Measurements from ENCODE around the gene MRPS5. TPM values are rescaled to one million over a fixed set of nuclear protein-coding genes. Genes with fewer than 3 reads are reported as not detected.

MRPS5 gene
- total and polyA plus RNA-seq, 5 donors from 2014 or later, result 31.2 to 46.4 (median 41.5) TPM

GRCh38 chr2:95086017-95086416, 35.6 kb downstream of the MRPS5 start:
- Mint-ChIP-seq H3K27ac (no peak overlapping the region), H3K4me1 (peaks cover 0 to 4% (median 1%) of the 10 kb centered on the region in 4 donors), H3K9me3 (peaks cover 0 to 1% (median 0%) of the 10 kb centered on the region in 7 donors), H3K36me3 (peaks cover 24% of the 10 kb centered on the region), H3K27me3 (no peaks in the 10 kb centered on the region), H3K4me3 (no peak overlapping the region)
- no peaks in the 10 kb centered on the region for H3K9me3 ChIP-seq (ENCODE audit: control insufficient read depth in 2 of 2, low read length in 2 of 2)
- no peak overlapping the region for H3K27ac ChIP-seq (ENCODE audit: insufficient read depth, low read length, poor library complexity, severe bottlenecking)
- ATAC-seq (ENCODE audit: low read depth in 2 of 2) (no peak), DNase-seq (no peak)
- H3K36me3 ChIP-seq (ENCODE audit: control insufficient read depth, insufficient read depth, low read length), result peaks cover 40% of the 10 kb centered on the region
- H3K27me3 ChIP-seq (ENCODE audit: control insufficient read depth, insufficient read depth, low read length), result no peaks in the 10 kb centered on the region
- H3K4me1 ChIP-seq (ENCODE audit: control insufficient read depth, insufficient read depth, low read length, poor library complexity, severe bottlenecking), result no peaks in the 10 kb centered on the region
- H3K4me3 ChIP-seq (ENCODE audit: low read depth, low read length), result no peak overlapping the region

GRCh38 chr2:95082477-95082876, 39.1 kb downstream of the MRPS5 start:
- H3K36me3 ChIP-seq (ENCODE audit: control insufficient read depth, insufficient read depth, low read length), result peaks cover 22% of the 10 kb centered on the region
- ATAC-seq (ENCODE audit: low read depth in 2 of 2) (no peak), DNase-seq (no peak)
- H3K9me3 ChIP-seq (ENCODE audit: control insufficient read depth in 2 of 2, low read length in 2 of 2), result no peaks in the 10 kb centered on the region
- peaks cover under 1% of the 10 kb centered on the region for H3K4me1 ChIP-seq (ENCODE audit: control insufficient read depth, insufficient read depth, low read length, poor library complexity, severe bottlenecking)
- no peak overlapping the region for H3K4me3 ChIP-seq (ENCODE audit: low read depth, low read length)
- H3K27ac Mint-ChIP-seq, result no peak overlapping the region
- peaks cover 7% of the 10 kb centered on the region for H3K27me3 Mint-ChIP-seq
- H3K27ac ChIP-seq (ENCODE audit: insufficient read depth, low read length, poor library complexity, severe bottlenecking), result no peak overlapping the region
- H3K9me3 Mint-ChIP-seq, result peaks cover 0 to 1% (median 0%) of the 10 kb centered on the region in 7 donors
- peaks cover 19% of the 10 kb centered on the region for H3K36me3 Mint-ChIP-seq
- peaks cover 8 to 24% (median 10%) of the 10 kb centered on the region in 4 donors for H3K4me1 Mint-ChIP-seq
- H3K27me3 ChIP-seq (ENCODE audit: control insufficient read depth, insufficient read depth, low read length), result no peaks in the 10 kb centered on the region
- H3K4me3 Mint-ChIP-seq, result no peak overlapping the region

GRCh38 chr2:95079199-95079683, 42.4 kb downstream of the MRPS5 start:
- Mint-ChIP-seq H3K4me3 (no peak overlapping the region), H3K4me1 (peaks cover 15 to 54% (median 26%) of the 10 kb centered on the region in 4 donors), H3K27me3 (peaks cover 11% of the 10 kb centered on the region), H3K9me3 (peaks cover 0 to 1% (median 0%) of the 10 kb centered on the region in 7 donors), H3K36me3 (no peaks in the 10 kb centered on the region), H3K27ac (peak overlapping the region in 1 of 3 donors; percentile 87)
- Histone ChIP-seq H3K4me3 (ENCODE audit: low read depth, low read length) (no peak overlapping the region), H3K27me3 (ENCODE audit: control insufficient read depth, insufficient read depth, low read length) (no peaks in the 10 kb centered on the region), H3K36me3 (ENCODE audit: control insufficient read depth, insufficient read depth, low read length) (no peaks in the 10 kb centered on the region), H3K9me3 (ENCODE audit: control insufficient read depth in 2 of 2, low read length in 2 of 2) (no peaks in the 10 kb centered on the region), H3K4me1 (ENCODE audit: control insufficient read depth, insufficient read depth, low read length, poor library complexity, severe bottlenecking) (peaks cover 33% of the 10 kb centered on the region), H3K27ac (ENCODE audit: insufficient read depth, low read length, poor library complexity, severe bottlenecking) (no peak overlapping the region)
- peak in 1 of 3 donors; percentile 56 for DNase-seq
- ATAC-seq (ENCODE audit: low read depth in 2 of 2), result no peak

GRCh38 chr2:95077861-95078603, 43.6 kb downstream of the MRPS5 start:
- Mint-ChIP-seq H3K4me3 (peak overlapping the region; percentile 1 to 94 (median 76)), H3K27me3 (peaks cover 11% of the 10 kb centered on the region), H3K27ac (peak overlapping the region; percentile 82 to 89 (median 87)), H3K36me3 (no peaks in the 10 kb centered on the region), H3K4me1 (peaks cover 19 to 66% (median 32%) of the 10 kb centered on the region in 4 donors), H3K9me3 (no peaks in the 10 kb centered on the region)
- peak overlapping the region; percentile 69 for H3K27ac ChIP-seq (ENCODE audit: insufficient read depth, low read length, poor library complexity, severe bottlenecking)
- no peaks in the 10 kb centered on the region for H3K9me3 ChIP-seq (ENCODE audit: control insufficient read depth in 2 of 2, low read length in 2 of 2)
- DNase-seq (no peak), ATAC-seq (ENCODE audit: low read depth in 2 of 2) (no peak)
- H3K4me1 ChIP-seq (ENCODE audit: control insufficient read depth, insufficient read depth, low read length, poor library complexity, severe bottlenecking), result peaks cover 45% of the 10 kb centered on the region
- H3K36me3 ChIP-seq (ENCODE audit: control insufficient read depth, insufficient read depth, low read length), result no peaks in the 10 kb centered on the region
- no peak overlapping the region for H3K4me3 ChIP-seq (ENCODE audit: low read depth, low read length)
- no peaks in the 10 kb centered on the region for H3K27me3 ChIP-seq (ENCODE audit: control insufficient read depth, insufficient read depth, low read length)

- ATAC-seq (ENCODE audit: low read depth in 2 of 2) (no peak), DNase-seq (no peak)
- Mint-ChIP-seq H3K36me3 (no peaks in the 10 kb centered on the region), H3K9me3 (no peaks in the 10 kb centered on the region), H3K4me3 (peak overlapping the region; percentile 55 to 94 (median 70)), H3K27me3 (peaks cover 11% of the 10 kb centered on the region), H3K27ac (peak overlapping the region; percentile 87 to 89 (median 88)), H3K4me1 (peaks cover 19 to 72% (median 34%) of the 10 kb centered on the region in 4 donors)
- no peaks in the 10 kb centered on the region for H3K9me3 ChIP-seq (ENCODE audit: control insufficient read depth in 2 of 2, low read length in 2 of 2)
- no peaks in the 10 kb centered on the region for H3K27me3 ChIP-seq (ENCODE audit: control insufficient read depth, insufficient read depth, low read length)
- peaks cover 46% of the 10 kb centered on the region for H3K4me1 ChIP-seq (ENCODE audit: control insufficient read depth, insufficient read depth, low read length, poor library complexity, severe bottlenecking)
- H3K27ac ChIP-seq (ENCODE audit: insufficient read depth, low read length, poor library complexity, severe bottlenecking), result peak overlapping the region; percentile 69
- H3K4me3 ChIP-seq (ENCODE audit: low read depth, low read length), result no peak overlapping the region
- no peaks in the 10 kb centered on the region for H3K36me3 ChIP-seq (ENCODE audit: control insufficient read depth, insufficient read depth, low read length)
Measured at GRCh38 chr2:95077530-95077825, 44.1 kb downstream of the MRPS5 start.

GRCh38 chr2:95076705-95077529, 44.7 kb downstream of the MRPS5 start:
- peak overlapping the region; percentile 88 to 98 (median 95) for H3K27ac Mint-ChIP-seq
- no peaks in the 10 kb centered on the region for H3K9me3 Mint-ChIP-seq
- Histone ChIP-seq H3K27me3 (ENCODE audit: control insufficient read depth, insufficient read depth, low read length) (no peaks in the 10 kb centered on the region), H3K27ac (ENCODE audit: insufficient read depth, low read length, poor library complexity, severe bottlenecking) (peak overlapping the region; percentile 69), H3K4me1 (ENCODE audit: control insufficient read depth, insufficient read depth, low read length, poor library complexity, severe bottlenecking) (peaks cover 46% of the 10 kb centered on the region), H3K4me3 (ENCODE audit: low read depth, low read length) (no peak overlapping the region), H3K36me3 (ENCODE audit: control insufficient read depth, insufficient read depth, low read length) (no peaks in the 10 kb centered on the region), H3K9me3 (ENCODE audit: control insufficient read depth in 2 of 2, low read length in 2 of 2) (no peaks in the 10 kb centered on the region)
- no peaks in the 10 kb centered on the region for H3K36me3 Mint-ChIP-seq
- H3K4me1 Mint-ChIP-seq, result peaks cover 19 to 75% (median 40%) of the 10 kb centered on the region in 4 donors
- H3K27me3 Mint-ChIP-seq, result peaks cover 11% of the 10 kb centered on the region
- peak overlapping the region; percentile 88 to 94 (median 90) for H3K4me3 Mint-ChIP-seq
- DNase-seq (peak; percentile 83 to 97 (median 85)), ATAC-seq (ENCODE audit: low read depth in 2 of 2) (peak; percentile 71 to 74)

- no peaks in the 10 kb centered on the region for H3K36me3 Mint-ChIP-seq
- H3K36me3 ChIP-seq (ENCODE audit: control insufficient read depth, insufficient read depth, low read length), result no peaks in the 10 kb centered on the region
- no peaks in the 10 kb centered on the region for H3K9me3 ChIP-seq (ENCODE audit: control insufficient read depth in 2 of 2, low read length in 2 of 2)
- no peaks in the 10 kb centered on the region for H3K9me3 Mint-ChIP-seq
- peaks cover 46% of the 10 kb centered on the region for H3K4me1 ChIP-seq (ENCODE audit: control insufficient read depth, insufficient read depth, low read length, poor library complexity, severe bottlenecking)
- peak overlapping the region; percentile 71 for H3K27ac ChIP-seq (ENCODE audit: insufficient read depth, low read length, poor library complexity, severe bottlenecking)
- ATAC-seq (ENCODE audit: low read depth in 2 of 2) (no peak), DNase-seq (peak in 1 of 3 donors; percentile 52)
- peak overlapping the region; percentile 93 to 98 (median 95) for H3K27ac Mint-ChIP-seq
- no peaks in the 10 kb centered on the region for H3K27me3 ChIP-seq (ENCODE audit: control insufficient read depth, insufficient read depth, low read length)
- peak overlapping the region; percentile 88 to 94 (median 90) for H3K4me3 Mint-ChIP-seq
- H3K27me3 Mint-ChIP-seq, result peaks cover 11% of the 10 kb centered on the region
- H3K4me3 ChIP-seq (ENCODE audit: low read depth, low read length), result peak overlapping the region; percentile 62
- H3K4me1 Mint-ChIP-seq, result peaks cover 19 to 75% (median 41%) of the 10 kb centered on the region in 4 donors
Measured at GRCh38 chr2:95075440-95076132, 46.0 kb downstream of the MRPS5 start.

Measured in CD4-positive, CD25-positive, alpha-beta regulatory T cell (primary cell).